ENCODE results near the gene EHMT1. TPM values are rescaled to one million over a fixed set of nuclear protein-coding genes. Genes with fewer than 3 reads are reported as not detected.
A peak's percentile ranks its signal among the peaks of the same experiment; 100 is the strongest.

EHMT1 gene
- polyA plus RNA-seq, 3 donors = 10.1 to 46.5 (median 15.0) TPM

DNA sequence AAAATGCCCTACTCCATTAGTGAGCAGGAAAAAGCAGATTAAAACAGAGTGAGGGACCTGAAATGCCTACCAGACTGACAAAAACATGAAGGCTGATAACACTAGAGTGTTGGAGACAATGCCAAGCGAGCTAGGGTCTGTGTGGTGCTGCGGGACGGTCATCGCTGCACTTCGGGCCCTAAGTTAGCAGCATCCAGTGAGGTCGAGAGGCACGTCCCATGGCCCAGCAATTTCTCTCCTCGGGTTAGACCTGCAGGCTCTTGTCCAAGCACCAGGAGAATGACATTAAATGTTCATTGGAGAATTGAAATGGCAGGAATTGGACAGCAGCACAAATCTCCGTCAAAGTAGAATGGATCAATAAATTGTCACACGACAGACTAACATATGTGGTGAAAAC is 253.5 kb downstream of the EHMT1 start:
- no peaks in the 10 kb centered on the region for H3K4me1 Mint-ChIP-seq
- peaks cover 0 to 22% (median 3%) of the 10 kb centered on the region in 7 donors for H3K9me3 Mint-ChIP-seq
- TF ChIP-seq, protein P1, sequence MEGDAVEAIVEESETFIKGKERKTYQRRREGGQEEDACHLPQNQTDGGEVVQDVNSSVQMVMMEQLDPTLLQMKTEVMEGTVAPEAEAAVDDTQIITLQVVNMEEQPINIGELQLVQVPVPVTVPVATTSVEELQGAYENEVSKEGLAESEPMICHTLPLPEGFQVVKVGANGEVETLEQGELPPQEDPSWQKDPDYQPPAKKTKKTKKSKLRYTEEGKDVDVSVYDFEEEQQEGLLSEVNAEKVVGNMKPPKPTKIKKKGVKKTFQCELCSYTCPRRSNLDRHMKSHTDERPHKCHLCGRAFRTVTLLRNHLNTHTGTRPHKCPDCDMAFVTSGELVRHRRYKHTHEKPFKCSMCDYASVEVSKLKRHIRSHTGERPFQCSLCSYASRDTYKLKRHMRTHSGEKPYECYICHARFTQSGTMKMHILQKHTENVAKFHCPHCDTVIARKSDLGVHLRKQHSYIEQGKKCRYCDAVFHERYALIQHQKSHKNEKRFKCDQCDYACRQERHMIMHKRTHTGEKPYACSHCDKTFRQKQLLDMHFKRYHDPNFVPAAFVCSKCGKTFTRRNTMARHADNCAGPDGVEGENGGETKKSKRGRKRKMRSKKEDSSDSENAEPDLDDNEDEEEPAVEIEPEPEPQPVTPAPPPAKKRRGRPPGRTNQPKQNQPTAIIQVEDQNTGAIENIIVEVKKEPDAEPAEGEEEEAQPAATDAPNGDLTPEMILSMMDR (IDR thresholded peaks at IDR 0.05) = no peak
- Histone ChIP-seq H4K20me1 (ENCODE audit: insufficient read depth, low read length) (no peaks in the 10 kb centered on the region), H3K27me3 (ENCODE audit: control insufficient read depth in 2 of 2, insufficient read depth in 2 of 2, low read length in 2 of 2) (peaks cover 0 to 20% of the 10 kb centered on the region in 2 donors), H3K36me3 (replicated peaks in 1 of 2; ENCODE audit: control insufficient read depth in 1 of 2, insufficient read depth in 2 of 2, low read length in 2 of 2) (no peaks in the 10 kb centered on the region), H3K4me2 (replicated peaks; ENCODE audit: extremely low read depth, low read length, poor library complexity, severe bottlenecking) (no peak overlapping the region), H3K4me1 (ENCODE audit: control insufficient read depth in 1 of 2, insufficient read depth in 2 of 2, low read length in 2 of 2) (no peaks in the 10 kb centered on the region), H2AFZ (ENCODE audit: insufficient read depth, low read depth, low read length, poor library complexity, severe bottlenecking) (no peak overlapping the region), H3K9ac (ENCODE audit: insufficient read depth, low read length, poor library complexity, severe bottlenecking) (no peak overlapping the region), H3K27ac (ENCODE audit: low read depth in 1 of 2, low read length in 2 of 2) (no peak overlapping the region), H3K79me2 (ENCODE audit: insufficient read depth, low read length) (no peaks in the 10 kb centered on the region), H3K4me3 (replicated peaks in 1 of 3; ENCODE audit: low read depth in 2 of 3, low read length in 3 of 3) (no peak overlapping the region), H3K9me3 (replicated peaks in 1 of 2; ENCODE audit: control insufficient read depth in 1 of 2, insufficient read depth in 1 of 2, low read length in 2 of 2) (peaks cover 0 to 7% of the 10 kb centered on the region in 2 donors)
- intact Hi-C loops (cut with micrococcal nuclease) = no loop called here
- no peak overlapping the region for H3K4me3 Mint-ChIP-seq
- 98% methylated on average over 5 of the region's 10 CpGs for WGBS (ENCODE audit: insufficient coverage)
- H3K27ac Mint-ChIP-seq = peak overlapping the region in 1 of 7 donors; percentile 45
- DNase-seq = no peak
- H3K36me3 Mint-ChIP-seq = no peaks in the 10 kb centered on the region
- H3K27me3 Mint-ChIP-seq (ENCODE audit: low read depth in 3 of 3) = peaks cover 20 to 33% (median 25%) of the 10 kb centered on the region in 3 donors

DNA sequence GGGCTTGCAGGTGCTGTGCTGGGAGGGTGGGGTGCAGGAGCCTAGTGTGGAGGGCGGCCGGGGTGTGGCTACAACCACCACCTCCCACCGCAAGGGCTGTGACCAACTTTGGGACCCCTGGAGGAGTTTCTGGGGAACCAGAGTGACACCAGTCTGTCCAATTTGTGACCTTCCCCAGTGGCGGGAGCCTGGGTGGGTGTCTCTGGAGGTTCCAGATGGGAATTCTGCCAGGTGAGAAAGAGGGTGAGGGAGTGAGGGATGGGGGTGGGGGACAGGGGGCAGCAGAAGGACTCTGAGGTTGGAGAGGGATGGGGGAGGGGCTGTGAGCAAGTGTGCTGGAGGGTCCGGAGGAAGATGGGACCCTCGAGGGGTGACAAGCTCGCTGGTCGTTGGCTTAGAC is 254.6 kb downstream of the EHMT1 start:
- H4K20me1 ChIP-seq (ENCODE audit: insufficient read depth, low read length) = no peaks in the 10 kb centered on the region
- 89% methylated on average over 7 of the region's 8 CpGs for WGBS (ENCODE audit: insufficient coverage)
- TF ChIP-seq, protein P1 (IDR thresholded peaks at IDR 0.05) = no peak
- no peak overlapping the region for H3K27ac ChIP-seq (ENCODE audit: low read depth in 1 of 2, low read length in 2 of 2)
- H3K9ac ChIP-seq (ENCODE audit: insufficient read depth, low read length, poor library complexity, severe bottlenecking) = no peak overlapping the region
- H3K4me2 ChIP-seq (replicated peaks; ENCODE audit: extremely low read depth, low read length, poor library complexity, severe bottlenecking) = no peak overlapping the region
- peaks cover 0 to 22% of the 10 kb centered on the region in 2 donors for H3K27me3 ChIP-seq (ENCODE audit: control insufficient read depth in 2 of 2, insufficient read depth in 2 of 2, low read length in 2 of 2)
- H2AFZ ChIP-seq (ENCODE audit: insufficient read depth, low read depth, low read length, poor library complexity, severe bottlenecking) = no peak overlapping the region
- H3K4me3 ChIP-seq (replicated peaks in 1 of 3; ENCODE audit: low read depth in 2 of 3, low read length in 3 of 3) = no peak overlapping the region
- Mint-ChIP-seq H3K36me3 (no peaks in the 10 kb centered on the region), H3K4me1 (no peaks in the 10 kb centered on the region), H3K9me3 (peaks cover 0 to 22% (median 3%) of the 10 kb centered on the region in 7 donors), H3K27me3 (ENCODE audit: low read depth in 3 of 3) (peaks cover 20 to 35% (median 21%) of the 10 kb centered on the region in 3 donors), H3K27ac (no peak overlapping the region), H3K4me3 (no peak overlapping the region)
- peaks cover 0 to 7% of the 10 kb centered on the region in 2 donors for H3K9me3 ChIP-seq (replicated peaks in 1 of 2; ENCODE audit: control insufficient read depth in 1 of 2, insufficient read depth in 1 of 2, low read length in 2 of 2)
- no peaks in the 10 kb centered on the region for H3K4me1 ChIP-seq (ENCODE audit: control insufficient read depth in 1 of 2, insufficient read depth in 2 of 2, low read length in 2 of 2)
- intact Hi-C loops (cut with micrococcal nuclease) = no loop called here
- no peaks in the 10 kb centered on the region for H3K36me3 ChIP-seq (replicated peaks in 1 of 2; ENCODE audit: control insufficient read depth in 1 of 2, insufficient read depth in 2 of 2, low read length in 2 of 2)
- no peaks in the 10 kb centered on the region for H3K79me2 ChIP-seq (ENCODE audit: insufficient read depth, low read length)
- no peak for DNase-seq
